Activated CD8-positive, alpha-beta memory T cell treated with anti-CD3 and anti-CD28 coated beads, Interleukin-2, amount 50 U/mL, for 48 hours (primary cell): ENCODE results near the gene NF1.
"Not testable (repeated sequence)": the region's sequence is repeated elsewhere in the genome, so short reads cannot be mapped to it uniquely, and the experiment has no call there.

Experiments used
- DNase-seq: peaks from one replicate; pipeline ENCODE4 v3.0.0-alpha.2; 2020

Gene NF1

GRCh38 chr17:31211352-31212012 lies 116.7 kb downstream of the NF1 start:
- DNase-seq: no peak

GRCh38 chr17:31216031-31216751 lies 121.4 kb downstream of the NF1 start:
- no peak for DNase-seq

DNA sequence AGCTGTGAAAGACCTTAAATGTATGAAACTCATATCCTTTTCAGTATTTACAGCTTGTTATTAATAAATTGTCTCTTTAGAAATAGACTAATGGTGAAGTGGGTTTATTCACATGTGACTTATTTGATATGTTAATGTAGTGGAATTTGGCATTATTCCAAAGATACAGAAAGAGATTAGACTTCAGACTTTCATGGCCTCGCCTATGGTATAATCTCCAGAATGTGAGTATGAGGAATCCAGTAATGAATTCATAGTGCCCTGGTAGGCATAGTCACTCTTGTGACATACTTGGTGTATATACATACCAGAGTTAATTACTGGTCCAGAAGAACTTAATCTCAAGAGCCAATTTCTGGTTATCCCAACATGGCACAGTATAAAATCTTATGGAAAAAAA lies 129.6 kb downstream of the NF1 start:
- DNase-seq: no peak

- DNase-seq: no peak
Observed at GRCh38 chr17:31225831-31226230, 131.1 kb downstream of the NF1 start.

- DNase-seq: no peak
Observed at GRCh38 chr17:31226373-31226772, 131.6 kb downstream of the NF1 start.

- DNase-seq: no peak
Observed at GRCh38 chr17:31226950-31227349, 132.2 kb downstream of the NF1 start.

- DNase-seq: no peak
Observed at GRCh38 chr17:31231852-31232251, 137.1 kb downstream of the NF1 start.

GRCh38 chr17:31235110-31235509 lies 140.3 kb downstream of the NF1 start:
- DNase-seq: no peak

- DNase-seq: no peak
Observed at GRCh38 chr17:31236137-31236536, 141.4 kb downstream of the NF1 start.

GRCh38 chr17:31236712-31237111 lies 141.9 kb downstream of the NF1 start:
- no peak for DNase-seq

DNA sequence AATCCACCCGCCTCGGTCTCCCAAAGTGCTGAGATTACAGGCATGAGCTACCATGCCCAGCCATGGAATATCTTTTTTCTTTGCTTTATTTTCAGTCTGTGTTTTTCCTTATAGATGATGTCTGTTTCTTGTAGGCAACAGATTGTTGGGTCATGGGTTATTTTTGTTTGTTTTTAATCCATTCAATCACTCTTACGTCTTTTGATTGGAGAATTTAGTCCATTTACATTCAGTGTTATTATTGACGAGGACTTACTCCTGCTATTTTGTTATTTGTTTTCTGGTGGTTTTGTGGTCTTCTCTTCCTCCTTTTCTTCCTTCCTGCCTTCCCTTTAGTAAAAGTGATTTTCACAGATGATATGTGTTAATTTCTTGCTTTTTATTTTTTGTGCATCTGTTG lies 146.3 kb downstream of the NF1 start:
- no peak for DNase-seq

GRCh38 chr17:31248986-31249834 lies 154.4 kb downstream of the NF1 start:
- no peak for DNase-seq

DNA sequence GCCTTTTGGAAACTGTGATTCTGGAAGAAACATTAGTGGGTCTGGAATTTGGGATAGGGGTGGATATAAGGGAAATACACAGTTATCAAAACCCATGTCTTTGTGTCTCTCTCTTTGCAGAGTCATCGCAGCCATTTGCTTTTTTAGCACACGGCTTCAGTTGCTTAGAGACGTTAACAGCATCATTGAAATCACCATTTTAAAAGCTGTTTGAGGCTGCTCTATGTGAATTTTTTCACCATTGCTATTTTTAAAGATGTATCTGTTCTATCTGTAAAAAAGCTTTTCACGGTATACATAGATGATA lies 155.0 kb downstream of the NF1 start:
- DNase-seq: no peak

GRCh38 chr17:31250229-31250628 lies 155.5 kb downstream of the NF1 start:
- DNase-seq: no peak

DNA sequence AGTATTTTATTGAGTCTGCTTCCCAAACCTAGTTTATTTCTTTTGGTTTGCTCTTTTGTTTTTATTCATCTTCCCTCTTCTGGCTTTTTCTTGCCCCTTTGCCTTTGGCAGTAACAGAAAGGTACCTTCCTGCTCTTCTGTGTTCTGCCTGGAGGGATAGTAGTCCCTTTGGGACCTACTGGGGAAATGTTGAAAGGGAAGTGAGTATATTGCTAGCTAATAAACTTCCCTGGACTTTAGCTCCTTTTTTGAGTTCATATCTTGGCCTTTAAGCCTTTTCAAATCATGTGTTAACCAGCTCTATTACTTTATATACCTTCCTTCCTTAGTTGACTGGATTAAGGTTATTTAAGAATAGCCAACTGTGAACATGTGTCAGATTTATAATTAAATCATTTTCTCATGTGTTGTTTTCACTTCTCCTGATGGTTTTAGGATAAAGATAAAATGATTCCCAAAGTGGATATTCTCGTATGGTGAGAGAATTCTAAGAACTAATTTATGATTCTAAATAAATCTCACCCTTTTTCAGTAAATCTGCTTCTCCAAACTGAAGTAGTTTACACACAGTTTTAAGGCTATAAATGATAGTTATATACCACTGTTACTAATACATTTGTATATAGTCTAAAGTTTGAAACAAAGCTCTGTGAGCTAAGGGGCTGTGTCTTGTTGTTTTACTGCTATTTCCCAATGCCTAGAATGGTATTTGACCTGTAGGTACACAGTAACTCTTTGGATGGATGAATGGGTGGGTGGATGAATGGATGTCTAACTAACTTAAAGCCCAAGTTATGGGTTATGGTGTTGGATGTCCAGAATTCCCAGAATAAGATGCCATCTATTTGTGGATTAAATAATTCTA lies 156.6 kb downstream of the NF1 start:
- no peak for DNase-seq

DNA sequence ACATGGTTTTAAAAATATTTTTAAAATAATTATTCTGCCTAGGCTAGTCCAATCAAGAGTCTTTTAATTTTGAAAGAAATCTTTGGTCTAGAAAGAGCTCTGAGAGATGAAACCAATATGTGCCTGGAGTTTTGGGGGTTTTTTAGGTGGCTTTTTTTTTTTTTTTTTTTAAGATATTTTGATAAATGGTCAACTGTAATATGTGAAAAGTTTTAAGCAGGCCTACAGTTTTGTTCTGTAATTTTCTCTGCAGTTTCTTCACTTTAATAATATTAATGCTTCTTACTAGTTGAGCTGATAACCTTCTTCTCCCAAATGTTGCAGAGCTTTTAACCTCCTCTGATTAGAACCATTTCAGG lies 157.2 kb downstream of the NF1 start:
- no peak for DNase-seq

DNA sequence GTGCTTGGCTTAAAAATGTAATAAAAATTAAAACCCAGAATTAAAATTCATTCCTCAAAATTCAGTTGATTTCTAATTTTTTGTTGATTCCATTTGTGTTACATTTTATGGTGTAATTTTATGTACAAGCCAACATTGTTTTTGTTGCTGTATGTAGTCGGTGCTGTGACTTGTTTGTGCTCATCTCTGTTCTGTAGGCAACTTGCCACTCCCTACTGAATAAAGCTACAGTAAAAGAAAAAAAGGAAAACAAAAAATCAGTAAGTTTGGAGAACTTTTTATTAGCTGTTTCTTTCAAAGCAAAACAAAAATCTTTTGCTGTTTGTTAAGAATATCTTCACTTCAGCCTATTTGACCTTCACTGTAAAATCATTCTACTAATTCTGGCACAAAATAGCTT lies 158.0 kb downstream of the NF1 start:
- DNase-seq: no peak

- DNase-seq: no peak
Observed at GRCh38 chr17:31254654-31255053, 159.9 kb downstream of the NF1 start.

DNA sequence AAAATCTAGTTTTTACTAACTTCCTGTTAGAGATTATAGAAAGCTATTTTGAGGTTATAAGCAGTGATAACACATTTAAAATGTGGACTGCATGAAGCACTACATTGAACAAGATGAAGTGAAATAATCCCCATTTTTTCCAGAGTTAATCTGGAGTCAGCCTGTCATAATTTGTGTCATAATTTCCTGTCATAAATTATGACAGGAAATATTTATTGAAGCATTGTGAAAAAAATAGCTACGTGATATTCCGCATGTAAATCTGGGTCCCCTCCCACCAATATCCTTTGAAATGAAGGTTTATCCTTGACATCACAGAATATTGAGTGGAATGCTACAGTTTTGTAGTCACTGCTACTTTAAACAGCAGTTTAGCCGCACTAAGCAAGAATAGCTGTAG lies 162.2 kb downstream of the NF1 start:
- DNase-seq: no peak

DNA sequence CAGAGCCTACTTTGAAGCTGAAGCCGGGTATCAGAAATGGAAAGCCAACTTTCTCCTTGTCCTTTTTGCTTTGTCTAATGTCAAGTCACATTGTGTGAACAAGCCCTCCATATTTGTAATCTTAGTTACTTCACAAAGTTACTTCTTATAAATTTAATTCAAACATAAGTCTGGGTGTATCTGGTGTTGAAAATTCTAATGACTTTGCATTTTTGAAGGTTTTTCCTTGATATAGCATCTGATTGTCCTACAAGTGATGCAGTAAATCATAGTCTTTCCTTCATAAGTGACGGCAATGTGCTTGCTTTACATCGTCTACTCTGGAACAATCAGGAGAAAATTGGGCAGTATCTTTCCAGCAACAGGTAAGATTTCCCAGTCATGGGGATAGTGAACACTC lies 165.4 kb downstream of the NF1 start:
- no peak for DNase-seq

GRCh38 chr17:31261601-31262000 lies 166.8 kb downstream of the NF1 start:
- no peak for DNase-seq

- not testable (repeated sequence) for DNase-seq
Observed at GRCh38 chr17:31262923-31263322, 168.1 kb downstream of the NF1 start.

DNA sequence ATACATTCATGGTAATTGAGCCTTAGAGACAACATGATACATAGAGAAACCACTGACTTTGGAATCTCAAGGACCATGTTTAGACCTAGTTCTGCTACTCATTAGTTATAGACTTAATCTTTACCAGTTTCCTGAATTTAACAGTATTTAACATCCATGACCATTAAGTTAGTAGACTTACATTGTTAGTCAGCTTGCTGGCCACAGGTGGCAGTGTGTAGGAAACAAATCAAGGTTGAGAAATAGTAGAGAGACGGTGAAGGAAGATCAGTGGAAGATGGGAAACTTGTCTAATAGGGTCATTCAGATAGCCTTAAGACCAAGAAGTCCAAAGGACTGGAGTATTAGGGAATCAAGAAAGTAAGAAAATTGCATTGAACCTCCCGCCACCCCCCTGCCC lies 171.3 kb downstream of the NF1 start:
- DNase-seq: no peak
